K562 (cell line): ENCODE data around the gene ZBTB16. TPM values are rescaled to one million over a fixed set of nuclear protein-coding genes. Genes with fewer than 3 reads are reported as not detected.

Experiments
- ATAC-seq: fragments of 200-7000 bp; cut with Tn5 transposase; 3 replicates; pipeline ENCODE4 v1.9.1; 2020; ENCODE audit warnings: moderate library complexity
- BruUV-seq: library from RNA; stranded (reverse); fragments of 400-500 nt; replicated peaks from 2 replicates; lab custom pipeline; 2021; lab: Mats Ljungman, UMichigan
- CTCF ChIA-PET: fragments of 300-600 bp; formaldehyde crosslinking; extraction: SDS; loops from one replicate; lab custom pipeline; 2021; ENCODE audit warnings: low intra/inter-chr PET ratio; lab: Yijun Ruan, JAX
- POLR2A ChIA-PET: fragments of 300-600, 350-650 bp; sonication (Branson Sonifier 250); formaldehyde crosslinking; extraction: SDS; loops from one replicate; lab custom pipeline; 2021; ENCODE audit warnings: antibody characterized with exemption, inconsistent platforms; lab: Yijun Ruan, JAX
- DNase-seq, 4 experiments: peaks; one replicate each; pipeline versions ENCODE4 v3.0.0 to v3.0.0-alpha.2; 2011 to 2018; ENCODE audit warnings: low spot score in 3 of 4, mixed read lengths in 3 of 4; ENCODE audit errors: extremely low read depth in 1 of 4
- FAIRE-seq: peaks from 2 replicates; lab custom pipeline; 2011; peaks lifted over from hg19 to GRCh38; lab: Jason Lieb, UNC
- H2AFZ ChIP-seq: 2 replicates; pipeline ENCODE4 v1.6.0; 2011; ENCODE audit warnings: low read depth, low read length, control low read depth, inconsistent platforms
- H3K27ac ChIP-seq: fragments of 200-600 bp; 3 replicates; pipeline ENCODE4 v1.8.0; 2011; ENCODE audit warnings: low read depth, mild to moderate bottlenecking, control low read depth, inconsistent platforms, low read length, moderate library complexity, mixed read lengths; ENCODE audit errors: extremely low read depth
- H3K27me3 ChIP-seq, 2 experiments: fragments of 300-600 bp in 1 of 2; 2 replicates in 1 of 2; 3 replicates in 1 of 2; pipeline versions ENCODE4 v1.6.0 to v1.8.0; 2011; ENCODE audit warnings: inconsistent platforms in 2 of 2, low read length in 2 of 2, mild to moderate bottlenecking in 1 of 2, mixed read lengths in 1 of 2, moderate library complexity in 1 of 2; ENCODE audit not compliant: control insufficient read depth in 2 of 2, insufficient read depth in 2 of 2
- H3K36me3 ChIP-seq: fragments of 300-600 bp; 3 replicates; pipeline ENCODE4 v1.8.0; 2011; ENCODE audit warnings: mild to moderate bottlenecking, low read length, inconsistent platforms; ENCODE audit not compliant: control insufficient read depth, insufficient read depth
- H3K4me1 ChIP-seq, 2 experiments: fragments of 200-600 bp in 1 of 2; replicated peaks in 1 of 2; 2 replicates in 1 of 2; 3 replicates in 1 of 2; pipeline versions ENCODE4 v1.5.1 to v1.8.0; 2011; ENCODE audit warnings: inconsistent platforms in 2 of 2, low read length in 2 of 2, mild to moderate bottlenecking in 1 of 2, mixed read lengths in 1 of 2, moderate library complexity in 1 of 2; ENCODE audit not compliant: control insufficient read depth in 2 of 2, insufficient read depth in 2 of 2
- H3K4me2 ChIP-seq: 2 replicates; pipeline ENCODE4 v1.6.1; 2011; ENCODE audit warnings: low read length, control low read depth, inconsistent platforms, mixed read lengths; ENCODE audit not compliant: insufficient read depth
- H3K4me3 ChIP-seq: fragments of 200-600 bp; sonication (generic), shearing (Covaris generic); 2 replicates; pipeline ENCODE4 v1.5.1; 2016; ENCODE audit warnings: control low read depth, inconsistent platforms
- H3K79me2 ChIP-seq: fragments of 200-600 bp; 3 replicates; pipeline ENCODE4 v1.8.0; 2011; ENCODE audit warnings: low read length, inconsistent platforms; ENCODE audit not compliant: control insufficient read depth, insufficient read depth
- H3K9ac ChIP-seq, 2 experiments: 2 replicates each; pipeline versions ENCODE4 v1.6.0 to v1.6.1; 2011; ENCODE audit warnings: low read depth in 2 of 2, low read length in 2 of 2, control low read depth in 1 of 2, inconsistent platforms in 1 of 2, mild to moderate bottlenecking in 1 of 2, mixed read lengths in 1 of 2; ENCODE audit not compliant: insufficient read depth in 1 of 2
- H3K9me1 ChIP-seq: one replicate; pipeline ENCODE4 v1.6.0; 2011; ENCODE audit warnings: inconsistent platforms, mild to moderate bottlenecking, low read length, moderate library complexity; ENCODE audit not compliant: control insufficient read depth, insufficient read depth
- H3K9me3 ChIP-seq: replicated peaks from 2 replicates; pipeline ENCODE4 v1.5.1; 2011; ENCODE audit warnings: low read depth, low read length, inconsistent platforms; ENCODE audit not compliant: control insufficient read depth, insufficient read depth
- H4K20me1 ChIP-seq: replicated peaks from 2 replicates; pipeline ENCODE4 v1.6.1; 2011; ENCODE audit warnings: low read length, inconsistent platforms, mixed read lengths; ENCODE audit not compliant: control insufficient read depth, insufficient read depth
- DDX20 ChIP-seq: fragments of 450-650 bp; IDR thresholded peaks from 2 replicates; pipeline ENCODE4 v1.6.1; 2016; ENCODE audit warnings: missing genetic modification characterization, low read depth, mild to moderate bottlenecking, missing compliant biosample characterization, moderate library complexity
- HMGN3 ChIP-seq: IDR thresholded peaks from 2 replicates; pipeline ENCODE4 v1.6.1; 2011; ENCODE audit warnings: borderline replicate concordance, low read depth, mild to moderate bottlenecking, mixed read lengths, low read length; ENCODE audit not compliant: insufficient read length; ENCODE audit errors: extremely low read depth
- KLF1 ChIP-seq: fragments of 450-650 bp; IDR thresholded peaks from 2 replicates; pipeline ENCODE4 v1.6.1; 2016; ENCODE audit warnings: missing genetic modification characterization, missing compliant biosample characterization
- PATZ1 ChIP-seq: fragments of 250-450 bp; sonication (Bioruptor Pico); IDR thresholded peaks from 2 replicates; pipeline ENCODE4 v1.5.0; 2020; ENCODE audit warnings: mild to moderate bottlenecking, borderline replicate concordance
- SNAPC5 ChIP-seq: fragments of 250-450 bp; sonication (Bioruptor Pico); IDR thresholded peaks from 2 replicates; pipeline ENCODE4 v1.8.0; 2021; ENCODE audit warnings: moderate library complexity, mild to moderate bottlenecking, inconsistent platforms
- ZNF512 ChIP-seq: IDR thresholded peaks from 2 replicates; pipeline ENCODE4 v1.6.1; 2016; ENCODE audit warnings: missing genetic modification characterization, missing compliant biosample characterization
- ZNF766 ChIP-seq: fragments of 200-800 bp; sonication (Bioruptor generic); conservative IDR thresholded peaks from 2 replicates; pipeline ENCODE4 v1.6.1; 2016; ENCODE audit warnings: missing genetic modification characterization, missing compliant biosample characterization
- ZNF780A ChIP-seq: fragments of 250-450 bp; sonication (Bioruptor Pico); IDR thresholded peaks from 2 replicates; pipeline ENCODE4 v1.5.0; 2021; ENCODE audit warnings: mild to moderate bottlenecking
- WGBS: fragments of 100-300 bp; shearing (Covaris generic); methylation state at CpG from one replicate; pipeline ENCODE4 v1.1.6; 2016; ENCODE audit warnings: low coverage, mixed read lengths; ENCODE audit not compliant: insufficient coverage; ENCODE audit errors: missing lambda C conversion rate; 5-methylcytosine and 5-hydroxymethylcytosine counted together
- in situ Hi-C: fragments of 300-500 bp; cut with MboI; formaldehyde crosslinking; loops from 4 replicates; pipeline ENCODE4 v1.15.0; 2018; ENCODE audit warnings: inconsistent platforms, mixed read lengths
- intact Hi-C: fragments of 100-400 bp; cut with micrococcal nuclease; formaldehyde crosslinking; loops from 2 replicates; pipeline ENCODE4 v1.14.2; 2022
- polyA plus RNA-seq, 8 experiments: library from polyadenylated mRNA; depleted of rRNA in 4 of 8; stranded (reverse) in 5 of 8; unstranded in 3 of 8; fragments of >200 nt; fragmentation: Nextera tagmentation in 2 of 8; fragmentation: Illumina TruSeq in 1 of 8; extraction: Ambion mirVana in 2 of 8; extraction: Trizol in 1 of 8; gene quantifications; 2 replicates each; pipeline versions ENCODE4 v1.2.1 to v1.2.3, GENCODE V29; 2011 to 2014; ENCODE audit warnings: inconsistent platforms in 1 of 8, missing spikeins in 1 of 8
- total RNA-seq, 7 experiments: library from RNA; depleted of rRNA in 6 of 7; stranded (reverse); fragments of >200 nt in 6 of 7; fragmentation: Illumina TruSeq in 2 of 7; extraction: Trizol in 2 of 7; gene quantifications; 2 replicates each; pipeline versions ENCODE4 v1.2.1 to v1.2.3, GENCODE V29; 2011 to 2021; ENCODE audit warnings: low replicate concordance in 1 of 7

ZBTB16 gene
- total and polyA plus RNA-seq, 9 of the 15 experiments (the other 6 are each of a cell fraction or from before 2014, with no cell fraction given) = 0.06 to 0.40 (median 0.24) TPM; not detected in 4

- TF ChIP-seq SNAPC5 (CRISPR knock-in tag) (no peak), DDX20 (no peak), ZNF766 (no peak), KLF1 (tag) (no peak), ZNF512 (tag) (no peak), HMGN3 (no peak), PATZ1 (CRISPR knock-in tag) (no peak), ZNF780A (CRISPR knock-in tag) (no peak)
- TF ChIP-seq, all 486 proteins: peak for 0
- DNase-seq (no peak), ATAC-seq (no peak), FAIRE-seq (no peak)
- intact Hi-C loops = loop anchor here (5.0 to 10.0 kb wide), 2 partner anchors 670 to 957 kb away; no protein-coding TSS in a partner anchor
- in situ Hi-C loops = loop anchor here (5.0 to 25.0 kb wide), 3 partner anchors 250 to 952 kb away; partner anchors contain the start of gene TTC12
- no peaks in the 10 kb centered on the region for H4K20me1 ChIP-seq
- BruUV-seq = no TSS peak
- ChIA-PET POLR2A (interaction anchor here (0.8 kb wide), 1 partner anchor 156 kb away, joined by 3 read pairs; no protein-coding TSS in a partner anchor), CTCF (no interaction called here)
- no peak overlapping the region for H2AFZ ChIP-seq
- H3K27ac ChIP-seq = no peak overlapping the region
- no peaks in the 10 kb centered on the region for H3K36me3 ChIP-seq
- H3K9me3 ChIP-seq = no peaks in the 10 kb centered on the region
- H3K9ac ChIP-seq = no peak overlapping the region
- H3K27me3 ChIP-seq = peaks cover 0 to 3% of the 10 kb centered on the region in 2 experiments; a peak in 3 of 5 replicates
- H3K4me3 ChIP-seq = no peak overlapping the region
- 0% methylated on average over 2 of the region's 2 CpGs for WGBS
- H3K4me2 ChIP-seq = no peak overlapping the region
- no peaks in the 10 kb centered on the region for H3K9me1 ChIP-seq
- H3K4me1 ChIP-seq = peaks cover 4 to 12% of the 10 kb centered on the region in 2 experiments; a peak in 4 of 5 replicates
- H3K79me2 ChIP-seq = no peaks in the 10 kb centered on the region
These were observed 204.9 kb downstream of the ZBTB16 start for GRCh38 chr11:114264381-114264780.
